Neuron (in vitro differentiated cells): ENCODE results near the gene SLC38A11.

Experiments
- H2AFZ ChIP-seq: one replicate; pipeline ENCODE4 v1.6.1; 2013; ENCODE audit warnings: low read depth, mild to moderate bottlenecking, inconsistent platforms, low read length, moderate library complexity
- H3K27me3 ChIP-seq: one replicate; pipeline ENCODE4 v1.6.1; 2013; ENCODE audit warnings: low read length; ENCODE audit not compliant: insufficient read depth
- H3K36me3 ChIP-seq: one replicate; pipeline ENCODE4 v1.6.1; 2013; ENCODE audit warnings: low read length; ENCODE audit not compliant: insufficient read depth
- H3K4me1 ChIP-seq: one replicate; pipeline ENCODE4 v1.6.1; 2013; ENCODE audit warnings: low read length; ENCODE audit not compliant: insufficient read depth
- H3K4me3 ChIP-seq: 2 replicates; pipeline ENCODE4 v1.5.1; 2013; ENCODE audit warnings: mild to moderate bottlenecking, low read length, moderate library complexity
- H3K9me3 ChIP-seq: one replicate; pipeline ENCODE4 v1.6.1; 2013; ENCODE audit warnings: low read length

The SLC38A11 gene

DNA sequence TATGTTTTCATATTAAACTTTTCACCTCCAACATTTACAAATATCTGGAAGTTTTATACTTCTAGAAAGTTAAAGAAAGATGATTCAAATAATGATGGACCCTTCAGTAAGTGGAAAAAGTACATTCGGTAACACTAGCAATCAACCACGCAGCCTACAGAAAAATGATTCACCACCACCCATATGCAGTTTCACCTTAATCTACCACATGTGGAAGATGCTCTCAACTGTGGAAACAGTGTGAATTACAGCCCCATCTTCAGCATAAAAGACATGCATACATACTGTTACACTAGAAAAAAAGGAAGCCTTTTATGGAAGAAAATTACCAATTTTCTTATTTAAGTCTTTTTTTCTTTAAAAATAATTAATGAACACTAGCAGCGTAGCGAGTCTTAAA is 1.1 kb downstream of the SLC38A11 start:
- Histone ChIP-seq H3K9me3 (no peaks in the 10 kb centered on the region), H3K4me1 (no peaks in the 10 kb centered on the region), H3K27me3 (no peaks in the 10 kb centered on the region), H2AFZ (no peak overlapping the region), H3K4me3 (no peak overlapping the region), H3K36me3 (no peaks in the 10 kb centered on the region)

DNA sequence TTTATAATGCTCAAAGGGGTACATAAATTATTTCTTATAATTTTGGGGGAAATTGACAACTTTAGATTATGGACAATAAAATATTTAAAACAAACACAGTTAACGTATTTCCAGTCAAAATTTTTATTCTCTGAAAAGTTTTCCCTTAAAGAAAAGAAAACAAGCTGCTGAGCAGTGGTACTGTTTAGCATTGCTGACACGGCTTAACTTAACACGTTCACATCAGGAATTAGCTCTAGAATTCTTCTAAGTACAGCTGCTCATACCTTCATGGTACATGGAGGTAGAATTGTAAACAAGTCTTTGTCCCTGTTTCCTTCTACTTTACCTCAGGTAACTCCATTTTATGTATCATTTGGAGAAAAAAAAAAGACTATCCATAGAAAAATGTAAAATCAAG is 2.0 kb downstream of the SLC38A11 start:
- H3K4me3 ChIP-seq, result no peak overlapping the region
- no peak overlapping the region for H2AFZ ChIP-seq
- H3K4me1 ChIP-seq, result no peaks in the 10 kb centered on the region
- H3K9me3 ChIP-seq, result no peaks in the 10 kb centered on the region
- H3K36me3 ChIP-seq, result no peaks in the 10 kb centered on the region
- H3K27me3 ChIP-seq, result no peaks in the 10 kb centered on the region

DNA sequence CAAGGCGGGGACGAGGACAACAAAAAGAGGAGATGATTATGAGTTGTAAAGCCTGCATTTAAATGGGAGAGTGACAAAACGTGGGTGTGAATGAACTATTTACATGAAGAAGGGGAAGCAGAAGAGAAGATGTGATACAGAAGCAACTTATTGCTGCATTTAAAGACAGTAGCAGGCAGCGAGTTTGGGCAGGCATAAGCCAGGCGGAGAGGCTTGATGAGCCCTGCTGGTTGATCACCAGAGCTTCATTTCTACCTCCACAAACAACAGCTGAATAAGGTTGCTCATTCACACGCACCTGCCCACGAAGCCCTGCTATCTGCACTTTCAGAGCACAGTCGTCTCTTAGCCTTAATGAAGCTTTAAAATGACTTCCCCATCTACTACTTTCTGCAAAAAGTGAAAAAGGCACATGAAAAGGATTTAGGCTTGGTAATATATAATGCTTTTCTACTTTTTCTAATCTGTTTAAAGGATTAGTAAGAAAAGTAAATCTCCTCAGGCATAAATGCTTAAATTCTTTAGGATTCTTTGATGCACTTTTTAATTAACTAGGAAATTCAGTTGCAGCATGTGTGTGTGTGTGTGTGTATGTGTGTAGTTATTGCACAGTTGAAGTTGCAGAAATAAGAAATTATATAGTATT is 3.1 kb downstream of the SLC38A11 start:
- Histone ChIP-seq H3K4me3 (no peak overlapping the region), H3K9me3 (no peaks in the 10 kb centered on the region)

DNA sequence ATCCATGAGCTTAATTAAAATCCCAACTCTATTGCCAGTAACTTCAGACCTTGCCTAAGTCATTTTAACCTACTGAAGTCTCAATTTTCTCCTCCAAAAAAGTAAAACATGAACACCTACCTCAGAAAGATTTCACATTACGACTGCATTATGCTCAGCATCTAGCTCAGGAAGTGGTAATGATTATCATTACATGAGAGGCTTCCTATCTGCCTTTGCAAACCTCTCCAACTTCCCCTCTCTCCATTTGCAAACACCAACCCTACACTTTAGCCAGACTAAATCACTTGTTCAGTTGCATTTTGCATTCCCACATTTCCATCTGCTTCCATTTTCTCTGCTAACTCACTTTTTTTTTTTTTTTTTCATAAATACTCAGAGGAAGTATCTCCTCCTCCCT is 6.8 kb downstream of the SLC38A11 start:
- H3K36me3 ChIP-seq, result no peaks in the 10 kb centered on the region

More for the DNA sequence above, 3.1 kb downstream of the SLC38A11 start:
- no peaks in the 10 kb centered on the region for H3K27me3 ChIP-seq
- no peaks in the 10 kb centered on the region for H3K36me3 ChIP-seq
- H3K4me1 ChIP-seq, result no peaks in the 10 kb centered on the region
- no peak overlapping the region for H2AFZ ChIP-seq

DNA sequence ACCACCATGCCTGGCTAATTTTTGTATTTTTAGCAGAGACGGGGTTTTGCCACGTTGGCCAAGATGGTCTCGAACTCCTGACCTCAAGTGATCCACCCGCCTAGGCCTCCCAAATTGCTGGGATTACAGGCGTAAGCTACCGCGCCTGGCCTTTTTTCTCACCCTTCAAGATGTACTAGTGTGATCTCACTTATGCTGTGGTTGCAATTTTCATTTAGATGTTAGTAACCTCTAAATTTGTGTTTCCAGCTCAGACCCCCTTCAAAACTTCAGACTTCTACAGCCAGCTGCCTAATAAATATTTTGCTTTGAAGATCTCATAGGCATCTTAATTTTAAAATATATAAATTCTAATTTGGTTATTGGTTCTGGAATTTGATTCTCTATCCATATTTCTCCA is 8.0 kb downstream of the SLC38A11 start:
- H3K27me3 ChIP-seq, result no peaks in the 10 kb centered on the region
- H3K9me3 ChIP-seq, result no peaks in the 10 kb centered on the region
- no peaks in the 10 kb centered on the region for H3K4me1 ChIP-seq
- H3K36me3 ChIP-seq, result no peaks in the 10 kb centered on the region
- no peak overlapping the region for H2AFZ ChIP-seq
- no peak overlapping the region for H3K4me3 ChIP-seq

More for the DNA sequence above, 6.8 kb downstream of the SLC38A11 start:
- Histone ChIP-seq H3K4me1 (no peaks in the 10 kb centered on the region), H3K4me3 (no peak overlapping the region), H2AFZ (no peak overlapping the region), H3K27me3 (no peaks in the 10 kb centered on the region), H3K9me3 (no peaks in the 10 kb centered on the region)

DNA sequence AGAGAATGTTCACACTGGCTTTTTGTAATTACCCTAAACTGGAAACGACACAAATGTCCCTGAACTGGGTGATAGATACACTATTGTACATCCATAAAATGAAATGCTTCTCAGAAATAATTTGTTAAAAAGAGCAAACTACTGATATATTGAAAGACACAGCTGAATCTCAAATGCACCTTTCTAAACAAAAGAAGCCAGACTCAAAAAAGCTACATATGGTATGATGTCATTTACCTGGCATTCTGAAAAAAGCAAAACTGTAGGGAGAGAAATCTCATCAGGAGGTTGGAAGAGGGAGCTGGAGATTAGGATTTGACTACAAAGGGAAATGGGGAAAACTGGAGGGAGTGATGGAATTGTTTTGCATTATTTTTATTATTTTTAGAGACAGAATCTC is 12.0 kb downstream of the SLC38A11 start:
- Histone ChIP-seq H3K4me1 (no peaks in the 10 kb centered on the region), H3K4me3 (no peak overlapping the region), H3K27me3 (no peaks in the 10 kb centered on the region), H3K9me3 (no peaks in the 10 kb centered on the region), H3K36me3 (no peaks in the 10 kb centered on the region), H2AFZ (no peak overlapping the region)

DNA sequence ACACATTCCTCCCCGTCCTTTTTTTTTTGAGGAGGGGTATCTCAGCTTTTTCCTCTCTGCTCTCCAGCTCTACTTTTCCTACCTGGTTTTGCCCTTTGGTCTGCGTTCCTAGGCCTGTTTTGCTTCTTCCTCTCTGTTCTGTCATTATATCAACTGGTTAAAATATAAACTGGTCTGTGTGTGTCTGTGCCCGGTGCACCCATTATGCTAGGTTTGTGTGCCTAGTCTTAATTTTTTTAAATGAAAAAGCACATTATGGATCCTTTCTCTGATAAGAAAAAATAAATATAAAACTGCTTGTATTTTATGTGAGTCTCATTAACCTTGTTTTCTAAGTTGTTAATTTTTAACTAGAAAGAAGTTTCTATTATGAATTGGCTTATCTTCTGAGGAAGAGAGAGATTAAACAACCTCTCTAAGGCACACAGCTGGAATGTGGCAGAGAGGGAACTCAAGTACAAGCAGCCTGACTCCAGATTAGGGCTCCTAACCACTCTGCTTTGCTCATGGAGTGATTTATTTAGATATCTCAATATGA is 17.4 kb downstream of the SLC38A11 start:
- Histone ChIP-seq H3K4me3 (no peak overlapping the region), H3K9me3 (no peaks in the 10 kb centered on the region), H3K27me3 (no peaks in the 10 kb centered on the region), H3K36me3 (no peaks in the 10 kb centered on the region), H3K4me1 (peaks cover 8% of the 10 kb centered on the region), H2AFZ (no peak overlapping the region)

DNA sequence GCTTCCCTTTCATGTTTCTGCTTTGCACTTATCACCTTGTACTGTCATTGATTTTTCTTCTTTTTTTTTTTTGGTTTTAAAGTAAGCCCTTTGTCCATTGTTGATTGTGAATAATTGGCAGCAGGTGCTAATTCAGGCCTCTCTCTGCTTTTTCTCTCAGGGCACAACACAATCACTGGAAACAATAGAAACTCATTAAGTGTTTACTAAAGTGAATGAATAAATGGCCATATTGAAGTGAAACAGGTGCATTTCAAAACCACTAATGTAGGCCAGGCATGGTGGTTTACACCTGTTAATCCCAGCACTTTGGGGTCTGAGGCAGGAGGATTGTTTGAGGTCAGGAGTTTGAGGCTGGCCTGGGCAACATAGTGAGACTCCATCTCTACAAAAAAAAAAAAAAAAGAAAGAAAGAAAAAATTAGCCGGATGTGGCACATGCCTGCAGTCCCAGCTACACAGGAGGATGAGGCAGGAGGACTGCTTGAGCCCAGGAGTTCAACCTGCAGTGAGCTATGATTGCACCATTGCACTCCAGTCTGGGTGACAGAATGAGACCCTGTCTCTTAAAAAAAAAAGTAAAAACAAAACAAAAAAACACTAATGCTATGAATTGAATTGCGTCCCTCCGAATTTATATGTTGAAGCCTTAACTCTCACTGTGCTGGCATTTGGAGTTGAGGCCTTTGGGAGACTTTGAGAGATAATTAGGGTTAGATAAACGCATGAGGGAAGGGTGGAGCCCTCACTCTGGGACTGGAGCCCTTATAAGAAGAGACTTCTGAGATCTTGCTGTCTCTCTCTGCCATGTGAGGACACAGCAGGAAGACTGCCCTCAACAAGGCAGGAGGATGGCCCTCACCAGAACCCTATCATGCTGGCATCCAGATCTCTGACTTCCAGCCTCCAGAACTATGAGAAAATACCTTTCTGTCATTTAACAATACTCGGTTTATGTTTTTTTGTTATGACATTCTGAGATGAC is 19.9 kb downstream of the SLC38A11 start:
- no peaks in the 10 kb centered on the region for H3K27me3 ChIP-seq
- no peak overlapping the region for H2AFZ ChIP-seq
- no peak overlapping the region for H3K4me3 ChIP-seq
- H3K36me3 ChIP-seq, result no peaks in the 10 kb centered on the region
- H3K4me1 ChIP-seq, result peaks cover 8% of the 10 kb centered on the region
- peaks cover 2% of the 10 kb centered on the region for H3K9me3 ChIP-seq

DNA sequence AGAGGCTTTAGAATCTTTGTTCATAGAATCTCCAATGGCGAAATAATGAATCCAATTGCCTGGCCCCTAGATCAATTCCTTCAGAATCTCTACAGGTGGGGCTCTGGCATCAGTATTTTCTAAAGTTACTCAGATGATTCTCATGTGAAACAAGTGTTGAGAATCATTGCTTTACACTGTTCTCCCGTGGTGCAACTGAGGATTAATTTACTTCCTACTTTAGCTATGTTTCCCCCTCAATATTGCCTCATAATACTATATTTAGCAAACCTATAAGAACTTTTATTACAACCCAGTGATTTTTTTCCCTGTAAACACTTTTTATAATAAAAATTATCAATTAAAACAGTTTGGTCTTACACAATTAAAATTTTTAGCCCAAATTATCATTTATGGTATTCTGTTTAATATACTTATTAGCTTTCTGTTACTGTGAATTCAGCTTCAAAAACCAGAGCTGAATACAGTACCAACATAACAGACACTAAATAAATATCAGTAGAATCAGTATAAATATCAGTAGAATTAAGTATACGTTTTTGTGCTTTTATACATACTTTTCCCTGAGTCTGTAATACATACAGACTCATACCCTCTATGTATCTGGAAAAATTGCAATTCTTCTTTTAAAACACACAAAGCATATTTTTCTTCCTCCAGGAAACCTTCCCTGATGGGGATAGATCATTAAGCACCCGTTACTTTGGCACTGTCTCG is 20.8 kb downstream of the SLC38A11 start:
- Histone ChIP-seq H3K36me3 (no peaks in the 10 kb centered on the region), H3K27me3 (no peaks in the 10 kb centered on the region), H2AFZ (no peak overlapping the region), H3K4me1 (peaks cover 8% of the 10 kb centered on the region), H3K9me3 (peaks cover 2% of the 10 kb centered on the region), H3K4me3 (no peak overlapping the region)

DNA sequence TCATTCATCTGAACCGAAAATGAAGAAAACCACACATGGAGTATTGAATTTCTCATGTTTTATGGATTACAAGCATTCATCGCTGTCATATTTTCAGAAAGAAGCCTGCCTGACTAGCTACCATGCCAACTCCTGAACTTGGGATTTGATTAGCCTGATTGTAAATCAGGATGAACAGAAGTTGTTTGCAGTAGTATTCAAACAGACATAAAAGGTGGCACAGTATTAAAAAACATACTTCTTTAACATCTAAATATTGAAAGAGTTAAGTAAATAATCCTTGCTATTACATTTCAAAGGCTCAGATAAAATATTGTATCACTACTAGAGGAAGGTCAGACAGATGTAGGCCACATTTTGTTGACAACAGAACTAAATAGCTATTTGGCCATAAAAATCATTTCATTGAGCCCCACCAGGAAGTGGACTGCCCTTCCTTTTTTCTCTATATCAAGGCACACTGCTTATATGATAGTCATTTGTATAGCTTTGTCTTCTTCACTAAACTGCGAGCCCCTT is 21.6 kb downstream of the SLC38A11 start:
- H2AFZ ChIP-seq, result no peak overlapping the region
- H3K36me3 ChIP-seq, result no peaks in the 10 kb centered on the region
- H3K4me3 ChIP-seq, result no peak overlapping the region
- H3K9me3 ChIP-seq, result peaks cover 2% of the 10 kb centered on the region
- peaks cover 8% of the 10 kb centered on the region for H3K4me1 ChIP-seq
- H3K27me3 ChIP-seq, result no peaks in the 10 kb centered on the region

DNA sequence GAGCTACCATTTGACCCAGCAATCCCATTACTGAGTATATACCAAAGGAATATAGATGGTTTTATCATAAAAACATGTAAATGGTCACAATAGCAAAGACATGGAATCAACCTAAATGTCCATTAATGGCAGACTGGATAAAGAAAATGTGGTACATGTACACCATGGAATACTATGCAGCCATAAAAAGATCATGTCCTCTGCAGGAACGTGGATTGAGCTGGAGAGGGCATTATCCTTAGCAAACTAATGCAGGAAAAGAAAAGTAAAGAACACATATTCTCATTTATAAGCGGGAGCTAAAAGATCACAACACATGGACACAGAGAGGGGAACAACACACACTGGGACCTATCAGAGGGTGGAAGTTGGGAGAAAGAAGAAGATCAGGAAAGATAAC is 22.9 kb downstream of the SLC38A11 start:
- no peaks in the 10 kb centered on the region for H3K36me3 ChIP-seq
- no peaks in the 10 kb centered on the region for H3K27me3 ChIP-seq
- H3K9me3 ChIP-seq, result peaks cover 2% of the 10 kb centered on the region
- peaks cover 8% of the 10 kb centered on the region for H3K4me1 ChIP-seq
- no peak overlapping the region for H3K4me3 ChIP-seq
- no peak overlapping the region for H2AFZ ChIP-seq

DNA sequence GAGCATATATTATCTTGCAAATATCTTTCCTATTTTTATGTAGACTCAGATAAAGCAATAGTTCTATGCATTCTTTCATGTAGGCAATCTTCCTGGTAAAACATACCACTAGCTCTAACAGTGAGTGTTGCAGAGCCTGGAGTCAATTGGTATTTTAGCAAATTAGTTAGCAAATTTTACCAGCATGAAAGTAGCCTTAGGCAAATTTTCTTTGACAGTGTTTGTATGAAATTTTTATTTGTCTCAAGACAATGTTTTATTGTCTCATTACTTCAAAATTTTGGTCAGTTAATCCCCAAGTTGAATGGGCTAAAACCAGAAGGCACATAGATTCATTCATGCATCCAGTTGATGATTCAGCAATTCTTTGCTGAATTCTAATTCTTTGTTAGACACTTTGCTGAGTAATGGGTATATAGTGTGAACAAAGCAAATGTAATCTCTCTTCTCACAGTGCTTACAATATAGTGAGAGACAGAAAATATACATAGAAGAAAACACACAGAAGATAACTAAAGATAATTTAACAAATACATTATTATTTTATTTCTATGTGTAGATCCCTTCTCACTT is 27.1 kb downstream of the SLC38A11 start:
- Histone ChIP-seq H3K27me3 (no peaks in the 10 kb centered on the region), H2AFZ (no peak overlapping the region), H3K36me3 (no peaks in the 10 kb centered on the region), H3K4me1 (no peaks in the 10 kb centered on the region), H3K9me3 (peaks cover 2% of the 10 kb centered on the region), H3K4me3 (no peak overlapping the region)
